A549 treated with Hydrocortisone at 1 μM for 4 hours (cell line): ENCODE data around the gene NFRKB. TPM values are rescaled to one million over a fixed set of nuclear protein-coding genes. Genes with fewer than 3 reads are reported as not detected.

Experiments used
- total RNA-seq: library from RNA; stranded (reverse); fragments of 200-300 nt; extraction: Qiagen RNA extraction; gene quantifications from 5 replicates; pipeline ENCODE4 v1.2.3, GENCODE V29; 2022

The NFRKB gene
- total RNA-seq = 10.2 to 14.3 TPM (median 13.4 TPM) in 5 replicates

DNA sequence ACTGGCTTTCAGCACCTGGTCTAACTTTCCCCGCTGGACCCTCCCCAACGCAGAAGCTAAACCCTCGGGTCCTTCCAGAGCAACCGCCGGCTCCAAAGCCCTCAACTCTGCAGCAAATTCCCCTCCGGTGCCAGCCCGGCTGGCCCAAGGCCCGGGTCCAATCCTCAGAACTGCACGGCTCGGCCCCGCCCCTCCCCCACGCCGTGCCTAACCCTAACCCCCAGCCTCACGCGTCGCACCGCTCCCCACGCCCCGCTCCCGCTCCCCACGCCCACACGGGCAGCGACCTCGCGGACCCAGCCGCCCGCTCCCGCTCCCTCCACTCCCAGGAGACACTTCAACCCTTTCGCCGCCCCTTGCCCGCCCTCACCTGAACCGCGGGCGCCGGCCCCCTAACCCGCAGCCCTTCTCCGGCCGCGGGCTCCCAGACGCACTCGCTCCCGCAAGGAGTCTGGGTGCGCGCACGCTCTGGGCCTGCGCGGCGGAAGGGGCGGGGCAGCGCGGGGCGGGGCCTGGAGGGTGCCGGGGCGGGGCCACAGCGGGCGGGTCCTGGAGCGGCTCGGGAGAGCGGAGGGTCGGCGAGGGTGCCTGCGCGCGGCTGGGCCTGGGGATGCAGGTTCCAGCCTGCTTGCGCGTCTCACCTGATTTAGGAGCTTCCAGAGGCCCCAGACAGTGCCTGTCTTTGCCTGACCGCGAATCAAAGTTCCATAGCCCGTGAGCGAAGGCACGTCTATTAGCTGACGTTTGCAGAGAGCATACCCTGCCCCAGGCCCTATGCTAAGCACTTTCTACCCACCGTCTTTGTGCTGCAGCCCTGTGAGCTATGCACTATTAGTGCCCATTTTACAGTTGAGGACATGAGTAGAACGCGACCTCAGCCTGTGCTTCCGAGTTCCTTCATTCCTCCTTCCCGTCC lies at the start of gene NFRKB:
Gene NFRKB, minus strand, starts transcription at position 453 of the 916 bp plus-strand sequence. CDS start 2,729 bp downstream, outside the sequence.

Other genes with a start within 250 kb of the NFRKB start
- 0.05 to 0.16 TPM (median 0.08 TPM) in 3 of 5 replicates, not detected in the others for gene TMEM45B, start 79.7 kb downstream of the NFRKB start, total RNA-seq
- 1.3 to 1.8 TPM (median 1.5 TPM) in 5 replicates for gene PRDM10, start 107.3 kb upstream of the NFRKB start, total RNA-seq
- gene APLP2, start 174.3 kb upstream of the NFRKB start, total RNA-seq = 151 to 213 TPM (median 170 TPM) in 5 replicates